Measurements from ENCODE around the gene CLN3.

Gene CLN3

DNA sequence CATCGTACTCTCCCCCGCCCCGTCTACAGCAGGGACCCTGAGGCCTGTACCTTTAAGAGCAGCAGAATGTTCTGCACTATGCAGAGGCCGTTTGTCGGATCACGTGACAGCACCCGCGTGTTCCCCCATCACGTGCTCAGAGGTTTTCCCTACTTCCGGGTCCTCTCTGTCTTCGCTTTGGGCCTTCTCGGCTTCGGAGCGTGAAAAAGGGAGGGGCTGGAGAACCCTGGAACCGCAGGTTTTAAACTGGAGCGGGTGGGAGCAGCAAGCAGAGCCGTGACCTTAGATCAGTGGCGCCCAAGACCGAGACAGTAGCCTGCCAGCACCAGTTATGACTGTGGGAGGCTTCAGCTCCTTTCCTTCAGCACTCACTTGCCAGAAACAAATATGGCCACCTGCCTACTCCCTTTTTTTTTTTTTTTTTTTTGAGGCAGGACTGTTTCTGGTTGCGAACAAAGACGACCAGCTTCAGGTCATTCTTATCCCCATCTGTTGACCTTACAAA is at the start of gene CLN3:
Gene CLN3, minus strand, starts transcription at position 105 of the 505 bp plus-strand sequence. CDS start 315 bp downstream, outside the sequence.
- TF ChIP-seq, protein P1, sequence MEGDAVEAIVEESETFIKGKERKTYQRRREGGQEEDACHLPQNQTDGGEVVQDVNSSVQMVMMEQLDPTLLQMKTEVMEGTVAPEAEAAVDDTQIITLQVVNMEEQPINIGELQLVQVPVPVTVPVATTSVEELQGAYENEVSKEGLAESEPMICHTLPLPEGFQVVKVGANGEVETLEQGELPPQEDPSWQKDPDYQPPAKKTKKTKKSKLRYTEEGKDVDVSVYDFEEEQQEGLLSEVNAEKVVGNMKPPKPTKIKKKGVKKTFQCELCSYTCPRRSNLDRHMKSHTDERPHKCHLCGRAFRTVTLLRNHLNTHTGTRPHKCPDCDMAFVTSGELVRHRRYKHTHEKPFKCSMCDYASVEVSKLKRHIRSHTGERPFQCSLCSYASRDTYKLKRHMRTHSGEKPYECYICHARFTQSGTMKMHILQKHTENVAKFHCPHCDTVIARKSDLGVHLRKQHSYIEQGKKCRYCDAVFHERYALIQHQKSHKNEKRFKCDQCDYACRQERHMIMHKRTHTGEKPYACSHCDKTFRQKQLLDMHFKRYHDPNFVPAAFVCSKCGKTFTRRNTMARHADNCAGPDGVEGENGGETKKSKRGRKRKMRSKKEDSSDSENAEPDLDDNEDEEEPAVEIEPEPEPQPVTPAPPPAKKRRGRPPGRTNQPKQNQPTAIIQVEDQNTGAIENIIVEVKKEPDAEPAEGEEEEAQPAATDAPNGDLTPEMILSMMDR (IDR thresholded peaks at IDR 0.05; ENCODE audit: low read depth, low read length, missing control alignments), result no peak
- peak within 1 kb of the TSS; percentile 98 for H3K4me3 ChIP-seq (replicated peaks; ENCODE audit: low read depth, low read length)
- DNase-seq (ENCODE audit: extremely low read depth, low read depth), result peak; percentile 94

DNA sequence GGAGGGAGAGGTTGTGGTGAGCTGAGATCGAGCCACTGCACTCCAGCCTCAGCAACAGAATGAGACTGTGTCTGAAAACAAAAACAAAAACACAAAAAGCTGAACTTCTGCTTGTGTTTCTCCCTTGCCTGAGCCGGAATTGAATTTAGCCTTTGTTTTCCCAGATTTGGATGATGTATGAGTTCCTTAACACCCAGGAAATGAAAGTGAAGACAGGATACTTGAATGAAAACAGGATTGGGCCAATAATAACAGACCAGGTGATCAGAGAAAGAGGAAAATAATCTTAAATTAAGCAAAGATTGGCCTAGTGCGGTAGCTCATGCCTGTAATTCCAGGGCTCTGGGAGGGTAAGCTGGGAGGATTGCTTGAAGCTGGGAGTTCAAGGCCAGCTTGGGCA is 48.5 kb upstream of the CLN3 start:
- no peak overlapping the region for H3K4me3 ChIP-seq (replicated peaks; ENCODE audit: low read depth, low read length)
- DNase-seq (ENCODE audit: extremely low read depth, low read depth), result no peak
- TF ChIP-seq, protein P1 (IDR thresholded peaks at IDR 0.05; ENCODE audit: low read depth, low read length, missing control alignments), result no peak

DNA sequence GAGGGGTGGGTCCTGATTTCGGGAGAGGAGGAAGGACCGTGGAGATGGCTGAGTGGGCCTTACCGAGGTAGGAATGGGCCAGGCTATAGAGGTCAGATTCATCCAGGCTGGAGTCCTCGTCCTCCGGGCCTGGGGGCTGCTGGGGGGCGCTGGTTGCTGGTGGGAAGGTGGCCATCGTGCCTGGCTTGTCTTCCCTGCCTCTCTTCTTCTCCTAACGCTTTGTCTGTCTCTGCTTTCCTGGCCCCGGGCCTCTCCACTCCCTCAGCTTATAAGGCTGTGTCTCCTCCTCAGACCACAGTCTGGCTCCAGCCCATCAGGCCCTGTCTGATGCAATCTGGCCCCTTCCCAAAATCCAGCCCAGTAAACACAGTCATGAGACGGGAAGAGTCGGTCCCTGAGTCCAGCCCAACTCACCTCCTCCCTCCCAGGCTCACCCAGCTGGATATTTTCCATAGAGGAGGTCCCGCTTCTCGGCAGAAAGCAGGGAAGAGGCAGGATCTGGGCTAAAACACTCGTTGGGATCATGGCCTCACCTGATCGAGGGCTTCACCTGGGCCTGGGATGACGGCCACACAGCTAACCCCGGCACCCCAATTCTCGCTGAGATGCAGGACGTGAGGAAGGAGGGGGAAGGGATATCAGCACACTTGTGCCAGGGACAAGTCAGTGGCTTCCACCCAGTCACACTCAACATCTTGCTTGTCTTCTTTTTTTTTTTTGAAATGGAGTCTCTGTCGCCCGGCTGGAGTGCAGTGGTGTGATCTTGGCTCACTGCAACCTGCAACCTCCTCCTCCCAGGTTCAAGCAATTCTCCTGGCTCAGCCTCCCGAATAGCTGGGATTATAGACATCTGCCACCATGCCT is 47.1 kb upstream of the CLN3 start, which contains the start of gene NUPR1:
Gene NUPR1, minus strand, starts transcription at position 242 of the 864 bp plus-strand sequence. Its CDS starts 67 bp downstream, at position 175.
- peak; percentile 85 for DNase-seq (ENCODE audit: extremely low read depth, low read depth)
- TF ChIP-seq, protein P1 (IDR thresholded peaks at IDR 0.05; ENCODE audit: low read depth, low read length, missing control alignments), result no peak
- peak within 1 kb of the TSS; percentile 32 for H3K4me3 ChIP-seq (replicated peaks; ENCODE audit: low read depth, low read length)

DNA sequence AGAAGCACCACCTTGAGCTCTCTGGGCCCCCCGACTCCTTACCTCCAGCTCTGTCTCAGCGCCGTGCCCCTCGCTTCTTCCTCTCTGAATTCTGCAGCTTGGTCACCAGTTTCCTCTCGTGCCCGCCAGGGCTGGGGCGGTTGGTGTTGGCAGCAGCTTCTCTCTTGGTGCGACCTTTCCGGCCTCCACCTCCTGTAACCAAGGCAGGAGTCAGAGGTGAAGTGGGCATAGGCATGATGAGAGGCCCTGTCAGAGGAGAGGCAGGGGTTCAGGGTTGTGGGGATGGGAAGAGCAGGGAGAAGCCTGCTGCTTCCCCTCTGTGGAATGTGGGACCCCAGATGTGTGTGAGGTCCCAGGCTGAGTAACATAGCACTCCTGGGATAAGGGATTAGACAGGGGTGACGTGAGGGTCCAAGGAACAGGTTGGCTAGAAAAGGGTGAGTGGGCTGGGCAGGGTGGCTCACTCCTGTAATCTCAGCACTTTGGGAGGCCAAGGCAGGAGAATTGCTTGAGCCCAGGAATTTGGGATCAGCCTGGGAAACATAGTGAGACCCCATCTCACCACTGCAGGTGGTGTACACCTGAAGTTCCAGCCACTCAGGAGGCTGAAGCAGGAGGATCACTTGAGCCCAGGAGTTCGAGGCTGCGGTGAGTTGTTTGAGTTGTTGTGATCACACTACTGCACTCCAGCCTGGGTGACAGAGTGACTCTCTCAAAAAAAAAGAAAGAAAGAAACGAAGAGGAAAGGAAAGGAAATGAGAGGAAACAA is 46.3 kb upstream of the CLN3 start:
- DNase-seq (ENCODE audit: extremely low read depth, low read depth), result no peak
- TF ChIP-seq, protein P1 (IDR thresholded peaks at IDR 0.05; ENCODE audit: low read depth, low read length, missing control alignments), result no peak
- H3K4me3 ChIP-seq (replicated peaks; ENCODE audit: low read depth, low read length), result peak overlapping the region; percentile 32

DNA sequence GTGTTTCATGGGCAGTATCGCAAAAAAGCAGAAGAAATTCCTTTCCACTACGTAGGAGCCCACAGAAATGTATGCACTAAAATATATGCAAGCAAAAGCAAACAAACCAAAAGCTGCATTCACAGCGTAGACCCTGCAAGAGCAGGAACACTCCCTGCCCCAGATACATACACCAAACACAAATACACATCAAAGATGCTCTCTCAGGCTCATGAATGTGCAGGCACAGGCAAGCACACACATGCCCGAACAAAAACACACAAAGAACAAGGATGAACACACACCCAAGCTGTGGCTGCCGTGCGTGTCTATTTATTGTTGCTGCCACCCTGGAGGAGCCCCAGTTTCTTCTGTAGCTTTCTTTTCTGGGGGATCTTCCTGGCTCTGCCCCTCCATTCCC is 45.2 kb upstream of the CLN3 start:
- no peak for DNase-seq (ENCODE audit: extremely low read depth, low read depth)
- TF ChIP-seq, protein P1 (IDR thresholded peaks at IDR 0.05; ENCODE audit: low read depth, low read length, missing control alignments), result no peak
- H3K4me3 ChIP-seq (replicated peaks; ENCODE audit: low read depth, low read length), result peak overlapping the region; percentile 32

DNA sequence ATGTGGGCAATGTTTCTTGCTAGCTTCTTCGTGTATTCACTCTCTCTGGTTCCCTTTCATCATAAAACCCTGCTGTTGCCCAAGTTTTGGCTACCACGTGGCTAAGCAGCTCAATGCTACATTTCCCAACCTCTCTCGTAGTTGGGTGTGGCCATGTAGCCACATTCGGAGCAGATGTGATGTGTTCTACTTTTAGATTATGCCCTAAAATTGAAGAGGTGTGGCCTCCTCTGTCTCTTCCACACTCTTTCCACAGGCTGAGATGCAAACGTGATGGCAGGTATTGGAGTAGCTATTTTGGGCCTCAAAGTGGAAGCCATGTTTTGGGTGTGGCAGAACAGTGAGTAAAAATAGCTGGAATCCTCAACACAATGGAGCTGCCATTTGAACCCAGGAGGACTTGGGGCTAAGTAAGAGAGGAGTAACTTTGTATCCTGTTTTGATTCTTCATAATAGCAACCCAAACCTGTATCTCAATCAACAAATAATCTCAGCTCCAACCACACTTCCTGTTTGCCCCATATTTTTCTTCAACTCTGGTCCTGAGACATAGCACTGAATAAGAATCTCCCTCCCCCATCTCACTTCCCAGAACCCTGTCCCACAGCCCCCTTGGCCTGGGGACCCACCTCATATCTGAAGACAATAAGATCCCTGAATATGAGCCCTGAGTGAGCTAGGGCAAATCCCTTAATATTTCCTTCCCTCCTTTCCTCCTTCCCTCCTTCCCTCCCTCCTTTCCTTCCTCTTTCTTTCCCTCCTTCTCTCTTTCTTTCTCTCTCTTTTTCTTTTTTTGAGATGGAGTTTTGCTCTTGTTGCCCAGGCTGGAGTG is 42.9 kb upstream of the CLN3 start:
- TF ChIP-seq, protein P1 (IDR thresholded peaks at IDR 0.05; ENCODE audit: low read depth, low read length, missing control alignments), result no peak
- DNase-seq (ENCODE audit: extremely low read depth, low read depth), result peak; percentile 31
- no peak overlapping the region for H3K4me3 ChIP-seq (replicated peaks; ENCODE audit: low read depth, low read length)

Data from HFF-Myc (cell line).